ENCODE measurements around the gene GAL3ST2.
A peak's percentile ranks its signal among the peaks of the same experiment; 100 is the strongest.
"Not testable (repeated sequence)": the region's sequence is repeated elsewhere in the genome, so short reads cannot be mapped to it uniquely, and the experiment has no call there.

Gene GAL3ST2

GRCh38 chr2:241769819-241770184 lies 6.8 kb upstream of the GAL3ST2 start:
- DNase-seq: no peak

- no peak for DNase-seq
These were observed 6.3 kb upstream of the GAL3ST2 start for GRCh38 chr2:241770185-241770935.

DNA sequence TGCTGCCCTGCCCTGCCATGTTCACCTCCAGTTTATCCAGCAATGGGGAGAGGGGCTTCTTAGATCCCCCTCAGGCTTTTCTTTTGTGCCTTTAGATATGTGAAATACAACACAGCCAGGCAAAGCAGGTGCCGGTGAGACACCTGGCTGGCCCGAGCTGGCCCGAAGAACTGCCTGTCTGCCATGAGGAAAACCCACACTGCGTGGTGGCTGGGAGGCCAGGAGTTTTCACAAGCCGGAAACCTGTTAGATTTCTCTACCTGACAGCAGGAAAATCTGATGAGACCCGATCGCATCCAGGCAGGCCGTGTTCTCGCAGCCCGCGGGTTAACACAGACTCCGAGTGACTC lies 5.7 kb upstream of the GAL3ST2 start:
- DNase-seq: no peak

- DNase-seq: no peak
These were observed 5.1 kb upstream of the GAL3ST2 start for GRCh38 chr2:241771286-241772062.

GRCh38 chr2:241772063-241772499 lies 4.5 kb upstream of the GAL3ST2 start:
- peak; percentile 16 for DNase-seq

- no peak for DNase-seq
These were observed 2.9 kb upstream of the GAL3ST2 start for GRCh38 chr2:241773511-241774418.

GRCh38 chr2:241774419-241775222 lies 2.0 kb upstream of the GAL3ST2 start:
- no peak for DNase-seq

- DNase-seq: no peak
These were observed 1.1 kb upstream of the GAL3ST2 start for GRCh38 chr2:241775223-241776177.

DNA sequence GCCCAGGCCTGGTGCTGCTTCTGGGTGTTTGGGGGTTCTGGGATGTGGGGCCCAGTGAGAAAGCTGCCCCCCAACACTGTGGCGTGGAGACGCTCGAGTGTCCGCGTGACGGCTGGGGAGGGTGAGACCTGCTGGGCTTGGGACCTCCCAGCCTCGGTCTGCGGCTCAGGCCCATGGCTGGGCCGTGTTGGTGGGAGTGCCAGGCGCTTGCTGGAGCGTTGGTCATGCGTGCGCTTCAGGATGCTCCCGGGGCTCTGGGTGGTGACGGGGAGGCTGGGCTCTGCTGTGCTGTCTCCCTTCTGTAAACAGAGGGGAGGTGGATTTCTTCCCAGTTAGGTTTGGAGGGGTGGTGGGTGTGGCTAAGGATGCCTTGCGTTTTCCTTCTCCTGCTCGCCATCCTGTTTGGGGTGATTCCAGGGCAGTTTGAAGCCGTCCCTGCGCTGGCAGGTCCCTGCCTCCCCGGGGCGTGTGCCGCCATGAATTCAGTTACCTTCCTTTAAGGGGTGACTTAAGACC lies 606 bp downstream of the GAL3ST2 start:
- DNase-seq: no peak

DNA sequence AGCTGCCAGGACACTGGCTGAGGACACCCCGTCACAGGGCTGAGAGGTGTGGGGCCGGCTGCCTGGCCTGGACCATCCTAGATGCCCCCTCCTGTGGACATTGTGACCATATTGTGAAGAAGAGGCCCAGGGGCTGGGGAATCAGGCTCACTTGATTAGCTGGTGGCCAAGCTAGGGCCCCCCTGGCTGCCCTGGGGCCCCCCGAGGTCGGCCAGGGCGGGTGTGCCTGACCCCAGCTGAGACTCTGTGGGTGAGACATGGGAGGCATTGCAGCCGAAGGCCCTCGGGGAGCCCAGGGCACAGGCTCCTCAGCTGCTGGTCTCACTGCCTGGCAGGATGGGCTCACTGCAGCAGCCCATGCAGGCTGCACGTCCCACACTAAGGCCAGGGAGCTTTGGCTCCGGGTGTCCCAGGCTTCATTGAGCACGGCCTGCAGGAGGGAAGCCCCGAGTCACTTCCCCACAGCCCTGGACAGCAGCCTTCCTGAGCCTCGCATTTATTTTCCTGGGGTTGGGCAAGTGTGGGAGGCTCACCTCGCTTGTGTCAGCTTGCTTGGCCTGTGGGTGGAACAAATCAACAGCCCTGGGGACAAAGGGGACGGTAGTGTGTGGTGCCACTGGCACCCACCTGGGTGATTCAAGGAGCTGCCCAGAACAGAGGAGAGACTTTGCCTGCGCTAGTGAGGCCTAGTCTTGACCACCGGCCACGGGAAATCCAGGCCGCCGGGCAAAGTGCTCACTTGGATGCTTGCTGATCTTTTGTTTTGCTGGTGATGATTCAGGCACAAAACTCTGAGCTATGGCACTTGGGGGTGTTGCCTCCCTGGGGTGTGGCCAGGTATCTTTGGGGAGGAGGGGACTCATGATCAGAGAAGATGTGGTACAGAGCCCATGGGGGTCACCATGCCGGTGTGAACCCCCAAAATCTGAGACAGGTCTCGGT lies 1.3 kb downstream of the GAL3ST2 start:
- no peak for DNase-seq

DNA sequence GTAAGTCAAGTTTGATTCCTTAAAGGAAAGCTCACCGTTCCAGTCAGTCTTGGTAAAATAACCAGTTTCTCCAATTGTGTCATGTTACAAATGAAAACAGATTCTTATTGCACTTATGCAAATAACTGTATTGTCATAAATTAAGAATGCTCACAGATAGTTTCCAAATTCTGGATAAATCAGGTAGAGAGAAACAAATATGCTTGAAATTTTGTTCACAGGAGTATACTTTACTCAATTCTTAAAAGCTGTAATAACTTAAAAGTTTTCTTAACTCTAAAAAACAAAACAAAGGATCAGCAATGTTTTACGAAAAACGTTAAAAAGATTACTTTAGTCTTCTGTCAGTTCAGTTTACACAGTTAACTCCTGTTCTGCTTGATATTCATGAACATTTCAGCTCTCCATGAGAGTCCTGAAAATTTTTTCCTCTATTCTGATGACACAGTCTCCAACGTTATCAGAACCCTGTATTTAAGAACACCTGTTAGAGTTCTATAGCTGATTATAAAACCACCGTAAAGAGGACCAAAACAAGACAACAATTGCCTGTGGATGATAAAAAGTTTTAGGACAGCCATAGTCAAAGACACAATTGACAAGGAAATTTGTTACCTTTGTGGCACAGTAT lies 4.4 kb downstream of the GAL3ST2 start:
- DNase-seq: no peak

GRCh38 chr2:241782053-241782452 lies 5.4 kb downstream of the GAL3ST2 start:
- not testable (repeated sequence) for DNase-seq

DNA sequence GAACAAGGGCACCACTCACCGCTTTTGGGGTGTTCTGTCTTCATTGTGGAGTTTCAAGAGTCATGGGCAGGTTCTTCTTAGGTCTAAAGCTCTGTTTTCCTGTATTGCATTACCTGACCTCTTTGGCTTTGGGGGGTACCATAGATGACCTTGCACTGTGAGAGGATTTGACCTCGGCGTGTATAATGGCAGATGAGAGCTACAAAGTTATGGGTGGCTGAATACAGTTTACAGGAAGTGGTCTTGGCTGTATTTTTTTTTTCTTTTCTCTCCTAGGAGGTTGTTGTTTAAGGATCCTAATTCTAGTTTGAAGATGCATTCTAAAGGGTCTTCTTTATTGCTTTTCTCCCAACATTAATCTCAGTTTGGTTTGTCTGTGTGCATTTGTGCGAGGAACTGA lies 11.5 kb downstream of the GAL3ST2 start:
- DNase-seq: no peak

GRCh38 chr2:241788572-241788971 lies 11.9 kb downstream of the GAL3ST2 start:
- DNase-seq: no peak

DNA sequence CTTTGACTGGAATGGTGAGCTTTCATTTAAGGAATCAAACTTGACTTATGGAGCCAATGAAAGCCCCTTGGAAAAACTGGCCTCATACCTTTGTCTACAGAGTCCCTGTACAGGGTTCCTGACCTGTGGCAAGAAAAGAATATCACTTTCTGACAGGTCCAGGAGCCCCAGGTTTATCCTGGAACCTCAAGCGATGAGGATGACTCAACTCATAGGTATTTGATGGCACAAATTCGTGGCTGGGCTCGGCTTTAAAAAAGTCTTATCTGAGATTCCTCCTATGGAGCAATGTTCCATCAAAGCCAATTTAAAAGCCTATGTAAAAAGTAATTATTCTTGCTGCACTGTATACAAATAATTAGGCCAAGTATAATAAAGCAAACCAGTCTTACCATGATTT lies 14.8 kb downstream of the GAL3ST2 start:
- DNase-seq: not testable (repeated sequence)

DNA sequence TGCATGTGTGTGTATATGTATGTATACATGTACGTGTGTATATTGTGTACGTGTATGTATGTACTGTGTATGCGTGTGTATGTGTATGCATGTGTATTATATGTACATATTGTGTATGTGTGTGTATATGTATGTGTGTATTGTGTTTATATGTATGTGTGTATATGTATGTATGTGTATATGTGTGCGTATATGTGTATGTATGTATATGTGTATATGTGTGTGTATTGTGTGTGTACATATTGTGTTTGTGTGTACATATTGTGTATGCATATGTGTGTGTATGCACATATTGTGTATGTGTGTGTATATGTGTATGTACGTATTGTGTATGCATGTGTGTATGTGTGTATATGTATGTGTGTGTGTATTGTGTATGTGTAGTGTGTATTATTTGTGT lies 16.8 kb downstream of the GAL3ST2 start:
- DNase-seq: no peak

DNA sequence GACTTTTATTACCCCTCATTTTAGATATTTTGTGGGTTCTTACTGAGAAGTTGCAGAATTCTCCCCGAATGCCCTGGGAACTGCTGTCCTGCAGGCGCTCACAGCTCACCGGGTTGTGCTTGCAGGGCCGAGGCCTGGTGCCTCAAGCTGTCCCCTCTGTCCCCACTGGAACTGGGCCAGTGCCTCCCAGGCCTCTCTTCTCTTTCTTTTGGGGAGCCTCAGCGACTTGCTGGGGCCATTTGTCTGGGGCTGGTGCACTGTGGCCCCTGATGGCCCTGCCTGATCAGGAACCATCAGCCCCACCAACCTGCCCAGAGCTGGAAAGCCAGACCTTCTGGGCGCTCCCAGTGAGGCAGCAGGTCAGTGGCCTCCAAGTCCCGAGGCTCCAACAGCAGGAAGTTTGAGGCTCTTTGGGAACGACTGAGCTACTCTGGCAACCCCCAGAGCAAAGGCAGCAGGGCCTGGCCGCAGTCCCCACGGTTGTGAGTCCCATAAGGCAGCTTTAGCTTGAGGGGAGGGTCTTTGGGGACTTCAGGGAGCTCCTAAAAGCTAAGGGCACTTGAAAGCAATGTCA lies 17.7 kb downstream of the GAL3ST2 start:
- DNase-seq: no peak

DNA sequence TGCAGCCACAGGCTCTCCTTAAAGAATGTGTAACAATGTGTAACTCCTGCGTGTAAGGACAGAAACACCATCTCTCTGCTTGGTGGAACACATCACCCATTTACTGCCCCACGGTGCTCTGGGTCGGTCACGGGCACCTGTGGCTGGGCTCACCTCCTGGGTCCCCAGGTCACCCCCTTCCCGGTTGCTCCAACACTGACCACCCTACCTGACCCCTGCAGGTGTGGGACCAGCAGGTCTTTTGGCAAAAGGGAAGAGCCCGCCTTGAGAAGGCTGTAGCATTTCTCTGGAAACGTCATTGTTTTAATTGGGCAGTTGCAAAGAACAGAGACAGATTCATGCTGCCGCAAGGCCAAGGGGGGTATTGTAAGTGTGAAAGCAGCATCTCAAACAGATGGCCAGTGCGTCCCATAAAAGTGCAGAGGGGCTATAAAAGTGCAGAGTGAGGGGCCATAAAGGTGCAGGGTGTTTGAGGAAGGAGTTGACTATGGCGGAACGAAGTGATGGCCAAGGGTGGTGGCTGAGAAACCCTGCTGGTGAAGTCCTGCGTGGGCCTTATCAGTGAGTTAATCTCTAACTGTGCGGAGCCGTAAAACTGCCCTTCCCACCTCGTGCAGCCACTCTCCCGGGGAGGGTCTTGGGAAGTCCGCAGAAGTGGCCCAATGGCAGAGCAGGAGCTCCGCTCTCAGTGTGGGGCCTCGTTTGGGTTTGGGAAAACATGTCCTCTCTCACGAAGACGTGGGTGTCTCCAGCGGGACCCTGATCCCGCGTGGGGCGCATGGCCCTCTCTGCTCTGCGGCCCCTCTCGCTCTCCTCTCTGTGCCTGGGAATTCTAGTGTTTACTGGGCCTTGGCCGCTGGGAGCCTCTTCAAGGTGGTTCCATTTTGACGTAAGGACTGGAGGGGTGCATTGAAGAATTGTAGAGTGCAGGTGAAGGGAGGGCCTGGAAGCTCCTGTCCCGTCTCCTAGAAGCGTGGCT lies 18.7 kb downstream of the GAL3ST2 start:
- no peak for DNase-seq

All from activated T-cell treated with anti-CD3 and anti-CD28 coated beads for 4 hours (primary cell).